Measurements from ENCODE around the gene MID1.

MID1 gene

GRCh38 chrX:10433296-10433965, 187.0 kb downstream of the MID1 start:
- no peak for DNase-seq (ENCODE audit: low read depth in 2 of 2)

GRCh38 chrX:10429908-10430307, 190.5 kb downstream of the MID1 start:
- DNase-seq (ENCODE audit: low read depth in 2 of 2) = no peak

- DNase-seq (ENCODE audit: low read depth in 2 of 2) = no peak
Observed at GRCh38 chrX:10427249-10427648, 193.1 kb downstream of the MID1 start.

- no peak for DNase-seq (ENCODE audit: low read depth in 2 of 2)
Observed at GRCh38 chrX:10423716-10424115, 196.7 kb downstream of the MID1 start.

- DNase-seq (ENCODE audit: low read depth in 2 of 2) = no peak
Observed at GRCh38 chrX:10420134-10420533, 200.3 kb downstream of the MID1 start.

- DNase-seq (ENCODE audit: low read depth in 2 of 2) = no peak
Observed at GRCh38 chrX:10416424-10416823, 204.0 kb downstream of the MID1 start.

- no peak for DNase-seq (ENCODE audit: low read depth in 2 of 2)
Observed at GRCh38 chrX:10415306-10416001, 204.9 kb downstream of the MID1 start.

- no peak for DNase-seq (ENCODE audit: low read depth in 2 of 2)
Observed at GRCh38 chrX:10414862-10415261, 205.5 kb downstream of the MID1 start.

GRCh38 chrX:10414156-10414824, 206.1 kb downstream of the MID1 start:
- no peak for DNase-seq (ENCODE audit: low read depth in 2 of 2)

GRCh38 chrX:10404436-10404835, 215.9 kb downstream of the MID1 start:
- DNase-seq (ENCODE audit: low read depth in 2 of 2) = no peak

- no peak for DNase-seq (ENCODE audit: low read depth in 2 of 2)
Observed at GRCh38 chrX:10401239-10401638, 219.1 kb downstream of the MID1 start.

GRCh38 chrX:10399043-10399741, 221.2 kb downstream of the MID1 start:
- DNase-seq (ENCODE audit: low read depth in 2 of 2) = no peak

- no peak for DNase-seq (ENCODE audit: low read depth in 2 of 2)
Observed at GRCh38 chrX:10398215-10398614, 222.2 kb downstream of the MID1 start.

GRCh38 chrX:10397349-10397748, 223.0 kb downstream of the MID1 start:
- DNase-seq (ENCODE audit: low read depth in 2 of 2) = no peak

GRCh38 chrX:10395643-10396042, 224.7 kb downstream of the MID1 start:
- no peak for DNase-seq (ENCODE audit: low read depth in 2 of 2)

Data from activated CD8-positive, alpha-beta memory T cell treated with anti-CD3 and anti-CD28 coated beads for 4 hours (primary cell).